Measurements from ENCODE around the gene RFX3. TPM values are rescaled to one million over a fixed set of nuclear protein-coding genes. Genes with fewer than 3 reads are reported as not detected.

Gene RFX3
- total RNA-seq, 1 experiment from 2014 or later: 5.7 TPM

DNA sequence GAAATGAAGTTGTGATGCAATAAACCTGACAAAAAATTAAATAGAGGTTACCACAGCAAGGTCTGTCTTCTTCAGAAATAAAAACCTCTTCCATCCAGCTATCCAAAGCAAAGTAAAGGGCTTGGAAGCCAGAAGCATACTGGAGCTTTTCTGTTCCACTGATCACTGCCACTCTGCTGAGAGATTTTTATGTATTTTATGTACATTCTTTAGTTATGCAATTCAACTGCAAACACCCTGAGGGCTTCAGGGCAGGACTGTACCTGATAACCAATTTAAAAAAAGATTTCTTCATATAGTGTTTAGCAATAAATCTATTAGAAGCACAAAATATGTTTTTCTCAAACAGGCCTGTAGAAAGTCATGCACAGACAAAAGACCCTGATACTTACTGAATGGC, 355.0 kb downstream of the RFX3 start:
- intact Hi-C loops (cut with micrococcal nuclease; ENCODE audit: unreplicated experiment) (no loop called here), in situ Hi-C loops (cut with HindIII; ENCODE audit: low pct_unique_long_range_greater_than_20kb, low sequenced_read_pairs) (no loop called here)
- BruUV-seq (replicated peaks): no TSS peak
- no peak for ATAC-seq
- ChIA-PET POLR2A (no interaction called here), CTCF (no interaction called here)
- no peak overlapping the region for H3K4me3 ChIP-seq (ENCODE audit: low read depth in 2 of 2, low read length in 2 of 2)
- no peak for DNase-seq (ENCODE audit: low read depth, low spot score)
- no peaks in the 10 kb centered on the region; the same call in 1 of the 2 replicates for H3K27me3 ChIP-seq (ENCODE audit: control insufficient read depth, insufficient read depth, low read length)
- TF ChIP-seq, protein P1, sequence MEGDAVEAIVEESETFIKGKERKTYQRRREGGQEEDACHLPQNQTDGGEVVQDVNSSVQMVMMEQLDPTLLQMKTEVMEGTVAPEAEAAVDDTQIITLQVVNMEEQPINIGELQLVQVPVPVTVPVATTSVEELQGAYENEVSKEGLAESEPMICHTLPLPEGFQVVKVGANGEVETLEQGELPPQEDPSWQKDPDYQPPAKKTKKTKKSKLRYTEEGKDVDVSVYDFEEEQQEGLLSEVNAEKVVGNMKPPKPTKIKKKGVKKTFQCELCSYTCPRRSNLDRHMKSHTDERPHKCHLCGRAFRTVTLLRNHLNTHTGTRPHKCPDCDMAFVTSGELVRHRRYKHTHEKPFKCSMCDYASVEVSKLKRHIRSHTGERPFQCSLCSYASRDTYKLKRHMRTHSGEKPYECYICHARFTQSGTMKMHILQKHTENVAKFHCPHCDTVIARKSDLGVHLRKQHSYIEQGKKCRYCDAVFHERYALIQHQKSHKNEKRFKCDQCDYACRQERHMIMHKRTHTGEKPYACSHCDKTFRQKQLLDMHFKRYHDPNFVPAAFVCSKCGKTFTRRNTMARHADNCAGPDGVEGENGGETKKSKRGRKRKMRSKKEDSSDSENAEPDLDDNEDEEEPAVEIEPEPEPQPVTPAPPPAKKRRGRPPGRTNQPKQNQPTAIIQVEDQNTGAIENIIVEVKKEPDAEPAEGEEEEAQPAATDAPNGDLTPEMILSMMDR (IDR thresholded peaks at IDR 0.05): no peak
- TF ChIP-seq SIN3A (IDR thresholded peaks at IDR 0.05; ENCODE audit: borderline replicate concordance, insufficient read depth, low read depth, low read length) (no peak), TCF7L2 (IDR thresholded peaks at IDR 0.05; ENCODE audit: low read depth, low read length) (no peak), POLR2AphosphoS5 (IDR thresholded peaks at IDR 0.05; ENCODE audit: low read depth, low read length) (no peak)
- TF ChIP-seq, protein P2, sequence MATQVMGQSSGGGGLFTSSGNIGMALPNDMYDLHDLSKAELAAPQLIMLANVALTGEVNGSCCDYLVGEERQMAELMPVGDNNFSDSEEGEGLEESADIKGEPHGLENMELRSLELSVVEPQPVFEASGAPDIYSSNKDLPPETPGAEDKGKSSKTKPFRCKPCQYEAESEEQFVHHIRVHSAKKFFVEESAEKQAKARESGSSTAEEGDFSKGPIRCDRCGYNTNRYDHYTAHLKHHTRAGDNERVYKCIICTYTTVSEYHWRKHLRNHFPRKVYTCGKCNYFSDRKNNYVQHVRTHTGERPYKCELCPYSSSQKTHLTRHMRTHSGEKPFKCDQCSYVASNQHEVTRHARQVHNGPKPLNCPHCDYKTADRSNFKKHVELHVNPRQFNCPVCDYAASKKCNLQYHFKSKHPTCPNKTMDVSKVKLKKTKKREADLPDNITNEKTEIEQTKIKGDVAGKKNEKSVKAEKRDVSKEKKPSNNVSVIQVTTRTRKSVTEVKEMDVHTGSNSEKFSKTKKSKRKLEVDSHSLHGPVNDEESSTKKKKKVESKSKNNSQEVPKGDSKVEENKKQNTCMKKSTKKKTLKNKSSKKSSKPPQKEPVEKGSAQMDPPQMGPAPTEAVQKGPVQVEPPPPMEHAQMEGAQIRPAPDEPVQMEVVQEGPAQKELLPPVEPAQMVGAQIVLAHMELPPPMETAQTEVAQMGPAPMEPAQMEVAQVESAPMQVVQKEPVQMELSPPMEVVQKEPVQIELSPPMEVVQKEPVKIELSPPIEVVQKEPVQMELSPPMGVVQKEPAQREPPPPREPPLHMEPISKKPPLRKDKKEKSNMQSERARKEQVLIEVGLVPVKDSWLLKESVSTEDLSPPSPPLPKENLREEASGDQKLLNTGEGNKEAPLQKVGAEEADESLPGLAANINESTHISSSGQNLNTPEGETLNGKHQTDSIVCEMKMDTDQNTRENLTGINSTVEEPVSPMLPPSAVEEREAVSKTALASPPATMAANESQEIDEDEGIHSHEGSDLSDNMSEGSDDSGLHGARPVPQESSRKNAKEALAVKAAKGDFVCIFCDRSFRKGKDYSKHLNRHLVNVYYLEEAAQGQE (IDR thresholded peaks at IDR 0.05; ENCODE audit: insufficient read depth in 1 of 2, low read depth in 2 of 2, low read length in 1 of 2): no peak
- no peaks in the 10 kb centered on the region for H3K36me3 ChIP-seq (ENCODE audit: control insufficient read depth, insufficient read depth, low read length)
- H3K9me3 ChIP-seq (ENCODE audit: control insufficient read depth, insufficient read depth, low read depth, low read length): no peaks in the 10 kb centered on the region
- no peak overlapping the region for H3K27ac ChIP-seq (ENCODE audit: low read length)
- no peaks in the 10 kb centered on the region for H3K4me1 ChIP-seq (ENCODE audit: control insufficient read depth, insufficient read depth, low read length)

Data from Panc1 (cell line).